ENCODE data around the gene RNLS. TPM values are rescaled to one million over a fixed set of nuclear protein-coding genes. Genes with fewer than 3 reads are reported as not detected.
"Not testable (repeated sequence)": the region's sequence is repeated elsewhere in the genome, so short reads cannot be mapped to it uniquely, and the experiment has no call there.

Gene RNLS
- total RNA-seq, 1 donor from 2014 or later: 10.4 TPM

GRCh38 chr10:88288320-88289059 is 294.6 kb downstream of the RNLS start:
- intact Hi-C loops (cut with DNase I): no loop called here
- no peak for DNase-seq (ENCODE audit: low spot score)

- no peak for DNase-seq (ENCODE audit: low spot score)
- intact Hi-C loops (cut with DNase I): no loop called here
These were observed 297.1 kb downstream of the RNLS start for GRCh38 chr10:88286030-88286429.

- no peak for DNase-seq (ENCODE audit: low spot score)
- intact Hi-C loops (cut with DNase I): no loop called here
These were observed 301.3 kb downstream of the RNLS start for GRCh38 chr10:88281592-88282347.

- DNase-seq (ENCODE audit: low spot score): no peak
- intact Hi-C loops (cut with DNase I): no loop called here
These were observed 302.6 kb downstream of the RNLS start for GRCh38 chr10:88280518-88280917.

GRCh38 chr10:88278912-88279311 is 304.2 kb downstream of the RNLS start:
- no peak for DNase-seq (ENCODE audit: low spot score)
- intact Hi-C loops (cut with DNase I): no loop called here

GRCh38 chr10:88276945-88277344 is 306.2 kb downstream of the RNLS start:
- intact Hi-C loops (cut with DNase I); DNase-seq (ENCODE audit: low spot score): not testable (repeated sequence)

GRCh38 chr10:88274286-88274685 is 308.8 kb downstream of the RNLS start:
- DNase-seq (ENCODE audit: low spot score): no peak
- intact Hi-C loops (cut with DNase I): no loop called here

- intact Hi-C loops (cut with DNase I): no loop called here
- no peak for DNase-seq (ENCODE audit: low spot score)
These were observed 309.6 kb downstream of the RNLS start for GRCh38 chr10:88273567-88273966.

GRCh38 chr10:88271761-88272543 is 311.2 kb downstream of the RNLS start:
- DNase-seq (ENCODE audit: low spot score): no peak
- intact Hi-C loops (cut with DNase I): no loop called here

- no peak for DNase-seq (ENCODE audit: low spot score)
- intact Hi-C loops (cut with DNase I): no loop called here
These were observed 312.0 kb downstream of the RNLS start for GRCh38 chr10:88270871-88271713.

GRCh38 chr10:88270061-88270808 is 312.9 kb downstream of the RNLS start:
- intact Hi-C loops (cut with DNase I): no loop called here
- DNase-seq (ENCODE audit: low spot score): no peak

- no peak for DNase-seq (ENCODE audit: low spot score)
- intact Hi-C loops (cut with DNase I): no loop called here
These were observed 320.4 kb downstream of the RNLS start for GRCh38 chr10:88262591-88263234.

- DNase-seq (ENCODE audit: low spot score): no peak
- intact Hi-C loops (cut with DNase I): no loop called here
These were observed 322.0 kb downstream of the RNLS start for GRCh38 chr10:88261152-88261551.

- DNase-seq (ENCODE audit: low spot score): no peak
- intact Hi-C loops (cut with DNase I): no loop called here
These were observed 322.6 kb downstream of the RNLS start for GRCh38 chr10:88260329-88261051.

- no peak for DNase-seq (ENCODE audit: low spot score)
- intact Hi-C loops (cut with DNase I): loop anchor here (10.0 kb wide), 1 partner anchor 215 kb away; no protein-coding TSS in a partner anchor
These were observed 323.7 kb downstream of the RNLS start for GRCh38 chr10:88259381-88259780.

GRCh38 chr10:88256886-88257285 is 326.2 kb downstream of the RNLS start:
- no peak for DNase-seq (ENCODE audit: low spot score)
- intact Hi-C loops (cut with DNase I): loop anchor here (10.0 kb wide), 1 partner anchor 212 kb away; no protein-coding TSS in a partner anchor

GRCh38 chr10:88256013-88256680 is 327.0 kb downstream of the RNLS start:
- DNase-seq (ENCODE audit: low spot score): no peak
- intact Hi-C loops (cut with DNase I): loop anchor here (10.0 kb wide), 1 partner anchor 211 kb away; no protein-coding TSS in a partner anchor
